Sigmoid colon (tissue), 7 donors: ENCODE results near the gene ATG10. TPM values are rescaled to one million over a fixed set of nuclear protein-coding genes. Genes with fewer than 3 reads are reported as not detected.

ENCODE experiments used
- DNase-seq: peaks from one replicate; pipeline ENCODE4 v3.0.0-alpha.2; 2019
- H3K27ac ChIP-seq, 4 donors: fragments of 200-600 bp; sonication (generic); one replicate each; pipeline ENCODE4 v1.5.1; 2016 to 2019; ENCODE audit warnings: mild to moderate bottlenecking in 1 of 4
- H3K27me3 ChIP-seq, 3 donors: fragments of 200-600 bp; sonication (generic); one replicate each; pipeline ENCODE4 v1.5.1; 2019; ENCODE audit warnings: mild to moderate bottlenecking in 1 of 3
- H3K36me3 ChIP-seq, 4 donors: fragments of 200-600 bp; sonication (generic); one replicate each; pipeline ENCODE4 v1.5.1; 2016 to 2019
- H3K4me1 ChIP-seq, 4 donors: fragments of 200-600 bp; sonication (generic); one replicate each; pipeline ENCODE4 v1.5.1; 2017 to 2019
- H3K4me3 ChIP-seq, 4 donors: fragments of 200-600 bp; sonication (generic); one replicate each; pipeline ENCODE4 v1.5.1; 2017 to 2019; ENCODE audit warnings: mild to moderate bottlenecking in 2 of 4, moderate library complexity in 1 of 4
- H3K9me3 ChIP-seq, 4 donors: fragments of 200-600 bp in 3 of 4; sonication (generic) in 3 of 4; one replicate each; pipeline versions ENCODE4 v1.5.1 to v1.6.1; 2013 to 2019
- EP300 ChIP-seq, 4 donors: sonication (generic); formaldehyde crosslinking; IDR thresholded peaks; one replicate each; pipeline ENCODE4 v1.6.1; 2017; ENCODE audit warnings: antibody characterized with exemption in 4 of 4
- POLR2A ChIP-seq, 2 donors: fragments of 450-650 bp; IDR thresholded peaks; one replicate each; pipeline ENCODE4 v1.6.1; 2016; ENCODE audit warnings: antibody characterized with exemption in 2 of 2, mild to moderate bottlenecking in 2 of 2, moderate library complexity in 2 of 2
- POLR2AphosphoS5 ChIP-seq, 4 donors: sonication (generic); formaldehyde crosslinking; IDR thresholded peaks; one replicate each; pipeline ENCODE4 v1.6.1; 2017; ENCODE audit warnings: antibody characterized with exemption in 4 of 4
- WGBS, 2 donors: extraction: QIAGEN DNeasy Blood & Tissue Kit; methylation state at CpG; one replicate each; pipeline ENCODE4 v1.1.7; 2013; 5-methylcytosine and 5-hydroxymethylcytosine counted together
- intact Hi-C: fragments of 100-400 bp; cut with DNase I; formaldehyde crosslinking; loops from one replicate; pipeline ENCODE4 v1.15.1; 2023
- polyA plus RNA-seq, 3 donors: library from polyadenylated mRNA; stranded (reverse); fragments of 200-250 nt; gene quantifications; one replicate each; pipeline ENCODE4 v1.2.3, GENCODE V29; 2013
- total RNA-seq, 4 donors: library from RNA; depleted of rRNA; stranded (reverse); fragments of >200 nt; gene quantifications; one replicate each; pipeline ENCODE4 v1.1.0, GENCODE V29; 2016
- TF ChIP-seq, protein P1 (sequence below), 4 experiments: fragments of 450-650 bp in 3 of 4; fragments of 200-600 bp in 1 of 4; IDR thresholded peaks; one replicate each; pipeline ENCODE4 v1.5.1; 2016 to 2019; ENCODE audit warnings: antibody characterized with exemption in 4 of 4, mild to moderate bottlenecking in 3 of 4, moderate library complexity in 2 of 4
- donor health status: healthy with polysubstance abuse.
- donor health status: Bipolar disorder and iron deficiency.
- donor health status: healthy.

Gene ATG10
- total and polyA plus RNA-seq, 7 donors: 4.2 to 13.2 (median 8.4) TPM

DNA sequence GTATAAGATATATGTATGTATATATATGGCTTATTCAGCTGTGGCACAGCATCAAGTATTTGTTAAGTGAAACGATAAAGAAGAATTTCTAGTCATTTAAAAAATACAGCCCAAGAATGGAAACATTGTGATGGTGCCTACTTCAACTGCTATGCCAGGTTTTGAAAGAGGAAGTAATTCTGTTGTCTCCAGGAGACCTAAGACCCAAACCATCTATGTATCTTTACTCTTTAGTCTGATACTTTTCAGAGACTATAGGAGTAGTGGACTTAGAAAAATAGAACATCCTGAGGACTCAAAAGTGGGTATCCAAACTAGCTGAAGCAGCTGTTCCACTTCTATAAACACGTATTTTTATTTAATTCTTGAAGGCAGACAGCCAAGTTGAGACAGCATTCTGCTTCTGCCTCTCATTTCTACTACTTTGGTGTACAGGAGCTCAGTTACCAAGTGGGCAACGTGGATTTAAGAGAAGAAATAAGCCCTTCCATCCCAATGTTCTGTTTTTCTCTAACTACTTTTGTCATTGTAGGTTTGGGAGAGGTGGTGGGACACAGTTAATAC, 195.6 kb downstream of the ATG10 start:
- no peak for DNase-seq
- no peak overlapping the region for H3K4me3 ChIP-seq
- H3K27ac ChIP-seq: peak overlapping the region in 1 of 4 donors; percentile 19
- H3K9me3 ChIP-seq: no peaks in the 10 kb centered on the region
- intact Hi-C loops: loop anchor here (2.0 to 5.0 kb wide), 5 partner anchors 195 to 865 kb away; partner anchors contain the start of genes ATG10, SSBP2 and ZCCHC9
- H3K27me3 ChIP-seq: no peaks in the 10 kb centered on the region
- no peak for TF ChIP-seq POLR2AphosphoS5 (IDR thresholded peaks at IDR 0.05)
- TF ChIP-seq, protein P1, sequence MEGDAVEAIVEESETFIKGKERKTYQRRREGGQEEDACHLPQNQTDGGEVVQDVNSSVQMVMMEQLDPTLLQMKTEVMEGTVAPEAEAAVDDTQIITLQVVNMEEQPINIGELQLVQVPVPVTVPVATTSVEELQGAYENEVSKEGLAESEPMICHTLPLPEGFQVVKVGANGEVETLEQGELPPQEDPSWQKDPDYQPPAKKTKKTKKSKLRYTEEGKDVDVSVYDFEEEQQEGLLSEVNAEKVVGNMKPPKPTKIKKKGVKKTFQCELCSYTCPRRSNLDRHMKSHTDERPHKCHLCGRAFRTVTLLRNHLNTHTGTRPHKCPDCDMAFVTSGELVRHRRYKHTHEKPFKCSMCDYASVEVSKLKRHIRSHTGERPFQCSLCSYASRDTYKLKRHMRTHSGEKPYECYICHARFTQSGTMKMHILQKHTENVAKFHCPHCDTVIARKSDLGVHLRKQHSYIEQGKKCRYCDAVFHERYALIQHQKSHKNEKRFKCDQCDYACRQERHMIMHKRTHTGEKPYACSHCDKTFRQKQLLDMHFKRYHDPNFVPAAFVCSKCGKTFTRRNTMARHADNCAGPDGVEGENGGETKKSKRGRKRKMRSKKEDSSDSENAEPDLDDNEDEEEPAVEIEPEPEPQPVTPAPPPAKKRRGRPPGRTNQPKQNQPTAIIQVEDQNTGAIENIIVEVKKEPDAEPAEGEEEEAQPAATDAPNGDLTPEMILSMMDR (IDR thresholded peaks at IDR 0.05): no peak
- TF ChIP-seq EP300 (IDR thresholded peaks at IDR 0.05): no peak
- TF ChIP-seq POLR2A (IDR thresholded peaks at IDR 0.05): no peak
- WGBS, 2 donors: 72 to 75% methylated on average over 3 of the region's 3 CpGs
- H3K36me3 ChIP-seq: no peaks in the 10 kb centered on the region
- peaks cover 0 to 32% (median 18%) of the 10 kb centered on the region in 4 donors for H3K4me1 ChIP-seq

GRCh38 chr5:82168294-82168693, 196.5 kb downstream of the ATG10 start:
- DNase-seq: no peak
- no peaks in the 10 kb centered on the region for H3K27me3 ChIP-seq
- intact Hi-C loops: loop anchor here (5.0 kb wide), 3 partner anchors 196 to 866 kb away; partner anchors contain the start of genes ATG10, SSBP2 and ZCCHC9
- no peaks in the 10 kb centered on the region for H3K36me3 ChIP-seq
- H3K9me3 ChIP-seq: no peaks in the 10 kb centered on the region
- no peak for TF ChIP-seq POLR2A (IDR thresholded peaks at IDR 0.05)
- no peak for TF ChIP-seq POLR2AphosphoS5 (IDR thresholded peaks at IDR 0.05)
- TF ChIP-seq, protein P1 (IDR thresholded peaks at IDR 0.05): no peak
- no peak for TF ChIP-seq EP300 (IDR thresholded peaks at IDR 0.05)
- H3K4me1 ChIP-seq: peaks cover 0 to 32% (median 18%) of the 10 kb centered on the region in 4 donors
- H3K4me3 ChIP-seq: no peak overlapping the region
- H3K27ac ChIP-seq: no peak overlapping the region

- DNase-seq: no peak
- Histone ChIP-seq H3K36me3 (no peaks in the 10 kb centered on the region), H3K4me1 (peaks cover 0 to 18% (median 12%) of the 10 kb centered on the region in 4 donors), H3K9me3 (no peaks in the 10 kb centered on the region), H3K27me3 (no peaks in the 10 kb centered on the region), H3K27ac (no peak overlapping the region), H3K4me3 (no peak overlapping the region)
- 94 to 97% methylated on average over 1 of the region's 1 CpG for WGBS, 2 donors
- intact Hi-C loops: loop anchor here (5.0 kb wide), 3 partner anchors 198 to 868 kb away; partner anchors contain the start of genes ATG10, SSBP2 and ZCCHC9
- TF ChIP-seq, protein P1 (IDR thresholded peaks at IDR 0.05): no peak
These were observed 198.1 kb downstream of the ATG10 start for GRCh38 chr5:82169892-82170291.

- intact Hi-C loops: no loop called here
- no peaks in the 10 kb centered on the region for H3K27me3 ChIP-seq
- H3K36me3 ChIP-seq: no peaks in the 10 kb centered on the region
- H3K27ac ChIP-seq: no peak overlapping the region
- WGBS, 2 donors: 61 to 66% methylated on average over 3 of the region's 3 CpGs
- H3K4me1 ChIP-seq: no peaks in the 10 kb centered on the region
- H3K9me3 ChIP-seq: no peaks in the 10 kb centered on the region
- no peak for DNase-seq
- TF ChIP-seq POLR2AphosphoS5 (IDR thresholded peaks at IDR 0.05) (peak in 1 of 4 donors; percentile 16), POLR2A (IDR thresholded peaks at IDR 0.05) (no peak)
- TF ChIP-seq, protein P1 (IDR thresholded peaks at IDR 0.05): peak in 1 of 4 experiments; percentile 31
- H3K4me3 ChIP-seq: no peak overlapping the region
These were observed 202.5 kb downstream of the ATG10 start for GRCh38 chr5:82174128-82174918.
